A673 (cell line): Measurements from ENCODE around the gene RBM20. TPM values are rescaled to one million over a fixed set of nuclear protein-coding genes. Genes with fewer than 3 reads are reported as not detected.

Experiments
- BruUV-seq: library from RNA; stranded (reverse); fragments of 400-500 nt; replicated peaks from 2 replicates; lab custom pipeline; 2021; lab: Mats Ljungman, UMichigan
- CTCF ChIA-PET: fragments of 300-600 bp; sonication (Branson Sonifier 250); formaldehyde crosslinking; loops from one replicate; lab custom pipeline; 2022; ENCODE audit warnings: antibody characterized with exemption; lab: Charles Lee
- POLR2A ChIA-PET: fragments of 300-600 bp; sonication (Branson Sonifier 250); formaldehyde crosslinking; loops from one replicate; lab custom pipeline; 2022; ENCODE audit warnings: antibody characterized with exemption; ENCODE audit not compliant: low non-redundant PET; lab: Charles Lee
- DNase-seq: peaks from one replicate; pipeline ENCODE4 v3.0.0-alpha.2; 2015; ENCODE audit warnings: low spot score
- H3K27ac ChIP-seq: fragments of 200-600 bp; sonication (generic); 2 replicates; pipeline ENCODE4 v1.5.1; 2016; ENCODE audit warnings: mixed run types, low read depth, mild to moderate bottlenecking, mixed read lengths, antibody characterized with exemption, low read length; ENCODE audit not compliant: poor library complexity, severe bottlenecking
- H3K27me3 ChIP-seq: fragments of 200-600 bp; sonication (generic); replicated peaks from 2 replicates; pipeline ENCODE4 v1.6.1; 2017; ENCODE audit warnings: mixed run types, low read depth, mild to moderate bottlenecking, mixed read lengths, antibody characterized with exemption, low read length; ENCODE audit not compliant: insufficient read depth, poor library complexity
- H3K36me3 ChIP-seq: fragments of 200-600 bp; sonication (generic); 2 replicates; pipeline ENCODE4 v1.6.1; 2016; ENCODE audit warnings: mixed run types, mild to moderate bottlenecking, mixed read lengths, antibody characterized with exemption, low read length; ENCODE audit not compliant: insufficient read depth, poor library complexity, severe bottlenecking
- H3K4me1 ChIP-seq: fragments of 200-600 bp; sonication (generic); 2 replicates; pipeline ENCODE4 v1.6.1; 2017; ENCODE audit warnings: mixed run types, mild to moderate bottlenecking, mixed read lengths, antibody characterized with exemption, low read length; ENCODE audit not compliant: insufficient read depth, poor library complexity, severe bottlenecking
- H3K4me3 ChIP-seq: fragments of 200-600 bp; sonication (generic); 2 replicates; pipeline ENCODE4 v1.5.1; 2016; ENCODE audit warnings: low read depth, mixed run types, mild to moderate bottlenecking, mixed read lengths, low read length; ENCODE audit not compliant: poor library complexity, severe bottlenecking
- H3K9me3 ChIP-seq: fragments of 200-600 bp; sonication (generic); 2 replicates; pipeline ENCODE4 v1.6.1; 2016; ENCODE audit warnings: mixed run types, low read depth, mild to moderate bottlenecking, mixed read lengths, antibody characterized with exemption, low read length; ENCODE audit not compliant: poor library complexity, severe bottlenecking
- EZH2 ChIP-seq: fragments of 200-600 bp; sonication (generic); IDR thresholded peaks from 2 replicates; pipeline ENCODE4 v1.6.1; 2017; ENCODE audit warnings: borderline replicate concordance, low read depth, mild to moderate bottlenecking, mixed read lengths, antibody characterized with exemption, low read length; ENCODE audit not compliant: poor library complexity, severe bottlenecking
- intact Hi-C: fragments of 100-400 bp; cut with micrococcal nuclease; formaldehyde crosslinking; loops from one replicate; pipeline ENCODE4 v1.10.0; 2022; ENCODE audit not compliant: unreplicated experiment
- total RNA-seq: library from RNA; stranded (reverse); gene quantifications from 2 replicates; pipeline ENCODE4 v1.2.3, GENCODE V29; 2021
- TF ChIP-seq, protein P1 (sequence below): fragments of 300-800, 200-600 bp; sonication (generic); conservative IDR thresholded peaks from 2 replicates; pipeline ENCODE4 v1.5.1; 2017; ENCODE audit warnings: low read depth, mild to moderate bottlenecking, antibody characterized with exemption, low read length, moderate library complexity, mixed read lengths

RBM20 gene
- total RNA-seq, 1 experiment from 2014 or later: 1.3 TPM

- no TSS peak for BruUV-seq
- Histone ChIP-seq H3K27me3 (no peaks in the 10 kb centered on the region), H3K4me1 (no peaks in the 10 kb centered on the region), H3K9me3 (no peaks in the 10 kb centered on the region), H3K4me3 (no peak overlapping the region), H3K27ac (no peak overlapping the region), H3K36me3 (no peaks in the 10 kb centered on the region)
- POLR2A ChIA-PET: no interaction called here
- CTCF ChIA-PET: no interaction called here
- intact Hi-C loops: no loop called here
- no peak for DNase-seq
- no peak for TF ChIP-seq EZH2
- TF ChIP-seq, protein P1, sequence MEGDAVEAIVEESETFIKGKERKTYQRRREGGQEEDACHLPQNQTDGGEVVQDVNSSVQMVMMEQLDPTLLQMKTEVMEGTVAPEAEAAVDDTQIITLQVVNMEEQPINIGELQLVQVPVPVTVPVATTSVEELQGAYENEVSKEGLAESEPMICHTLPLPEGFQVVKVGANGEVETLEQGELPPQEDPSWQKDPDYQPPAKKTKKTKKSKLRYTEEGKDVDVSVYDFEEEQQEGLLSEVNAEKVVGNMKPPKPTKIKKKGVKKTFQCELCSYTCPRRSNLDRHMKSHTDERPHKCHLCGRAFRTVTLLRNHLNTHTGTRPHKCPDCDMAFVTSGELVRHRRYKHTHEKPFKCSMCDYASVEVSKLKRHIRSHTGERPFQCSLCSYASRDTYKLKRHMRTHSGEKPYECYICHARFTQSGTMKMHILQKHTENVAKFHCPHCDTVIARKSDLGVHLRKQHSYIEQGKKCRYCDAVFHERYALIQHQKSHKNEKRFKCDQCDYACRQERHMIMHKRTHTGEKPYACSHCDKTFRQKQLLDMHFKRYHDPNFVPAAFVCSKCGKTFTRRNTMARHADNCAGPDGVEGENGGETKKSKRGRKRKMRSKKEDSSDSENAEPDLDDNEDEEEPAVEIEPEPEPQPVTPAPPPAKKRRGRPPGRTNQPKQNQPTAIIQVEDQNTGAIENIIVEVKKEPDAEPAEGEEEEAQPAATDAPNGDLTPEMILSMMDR: no peak
Measured at GRCh38 chr10:110686047-110686446, 41.9 kb downstream of the RBM20 start.

DNA sequence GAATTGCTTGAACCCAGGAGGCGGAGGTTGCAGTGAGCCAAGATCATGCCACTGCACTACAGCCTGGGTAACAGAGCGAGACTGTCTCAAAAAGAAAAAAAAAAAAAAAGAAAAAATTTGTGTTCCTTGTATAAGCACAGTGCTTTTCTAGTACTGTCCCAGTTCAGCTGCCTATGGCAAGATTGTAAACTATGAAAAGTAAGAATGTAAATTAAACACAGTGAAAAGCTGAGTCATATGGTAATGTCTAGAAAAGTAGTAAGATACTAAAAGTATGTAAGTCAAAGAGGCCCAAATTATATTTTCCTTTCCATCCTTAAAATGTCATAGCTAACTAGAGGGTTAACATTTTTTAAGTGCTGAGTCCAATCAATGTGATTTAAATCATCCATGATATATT lies 42.8 kb downstream of the RBM20 start:
- no peak for DNase-seq
- no peaks in the 10 kb centered on the region for H3K4me1 ChIP-seq
- no peak overlapping the region for H3K4me3 ChIP-seq
- no peak overlapping the region for H3K27ac ChIP-seq
- no peaks in the 10 kb centered on the region for H3K36me3 ChIP-seq
- TF ChIP-seq, protein P1: no peak
- TF ChIP-seq EZH2: no peak
- intact Hi-C loops: no loop called here
- peaks cover 1% of the 10 kb centered on the region for H3K9me3 ChIP-seq
- BruUV-seq: no TSS peak
- H3K27me3 ChIP-seq: no peaks in the 10 kb centered on the region
- ChIA-PET POLR2A (no interaction called here), CTCF (no interaction called here)

DNA sequence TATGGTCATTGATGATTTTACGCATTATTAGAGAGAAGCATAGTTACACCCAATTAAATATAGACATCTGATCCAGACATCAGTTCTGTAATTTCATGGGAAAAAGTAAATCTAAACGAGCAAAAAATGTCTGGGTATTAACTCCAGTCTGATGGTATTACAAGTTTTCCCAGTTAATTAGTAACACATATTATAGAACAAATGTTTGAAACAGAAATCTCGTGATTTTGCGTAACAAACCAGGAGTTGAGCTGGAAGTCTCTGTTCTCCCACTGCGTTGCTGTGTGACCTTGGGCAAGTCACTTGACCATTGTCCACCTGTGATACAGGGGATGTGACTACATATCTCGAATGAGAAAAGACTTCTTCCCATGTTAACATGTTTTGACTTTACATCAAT lies 43.3 kb downstream of the RBM20 start:
- Histone ChIP-seq H3K4me3 (no peak overlapping the region), H3K4me1 (no peaks in the 10 kb centered on the region), H3K27ac (no peak overlapping the region), H3K27me3 (no peaks in the 10 kb centered on the region), H3K36me3 (no peaks in the 10 kb centered on the region), H3K9me3 (peaks cover 6% of the 10 kb centered on the region)
- no TSS peak for BruUV-seq
- ChIA-PET CTCF (interaction anchor here (0.7 kb wide), 1 partner anchor 1722 kb away, joined by 4 read pairs; no protein-coding TSS in a partner anchor), POLR2A (no interaction called here)
- no peak for TF ChIP-seq EZH2
- TF ChIP-seq, protein P1: no peak
- no peak for DNase-seq
- intact Hi-C loops: no loop called here
